ENCODE data around the gene SAC3D1.

- no peak for TF ChIP-seq POLR2A (IDR thresholded peaks at IDR 0.05)
- no peak for TF ChIP-seq CTCF (IDR thresholded peaks at IDR 0.05)
Measured at GRCh38 chr11:65043881-65044501, 3.0 kb downstream of the SAC3D1 start.

Data from transverse colon (tissue), 3 donors.